HCT116 (cell line): Measurements from ENCODE around the gene IL1B. TPM values are rescaled to one million over a fixed set of nuclear protein-coding genes. Genes with fewer than 3 reads are reported as not detected.

Experiments
- ATAC-seq: fragments of 200-7000 bp; cut with Tn5 transposase; 2 replicates; pipeline ENCODE4 v1.9.1; 2020; ENCODE audit warnings: mild to moderate bottlenecking, moderate library complexity
- BruUV-seq: library from RNA; stranded (reverse); fragments of 400-500 nt; replicated peaks from 2 replicates; lab custom pipeline; 2021; lab: Mats Ljungman, UMichigan
- CTCF ChIA-PET: fragments of 300-600 bp; sonication (Branson Sonifier 250); formaldehyde crosslinking; loops from one replicate; lab custom pipeline; 2021; ENCODE audit warnings: antibody characterized with exemption; lab: Charles Lee
- POLR2A ChIA-PET: fragments of 300-600, 350-600 bp; sonication (Branson Sonifier 250); formaldehyde crosslinking; loops from one replicate; lab custom pipeline; 2021; ENCODE audit warnings: antibody characterized with exemption; lab: Charles Lee
- RAD21 ChIA-PET, 2 experiments: fragments of 300-600 bp; sonication (Branson Sonifier 250); formaldehyde crosslinking; loops; one replicate each; lab custom pipeline; 2023; ENCODE audit warnings: low total read pairs in 2 of 2; ENCODE audit not compliant: uncharacterized antibody in 2 of 2, unreplicated experiment in 2 of 2, low non-redundant PET in 1 of 2; lab: Charles Lee
- DNase-seq: peaks from one replicate; pipeline ENCODE4 v3.0.0-alpha.2; 2010; ENCODE audit warnings: low read depth, low spot score
- H2AFZ ChIP-seq: fragments of 200-600 bp; shearing (Covaris generic), sonication (generic); 2 replicates; pipeline ENCODE4 v1.6.1; 2017; ENCODE audit warnings: low read depth, mixed run types, mixed read lengths, antibody characterized with exemption, low read length; ENCODE audit not compliant: poor library complexity, severe bottlenecking
- H3K27ac ChIP-seq: 2 replicates; pipeline ENCODE4 v1.5.1; 2012; ENCODE audit warnings: low read depth, low read length
- H3K27me3 ChIP-seq: fragments of 200-600 bp; sonication (generic); 2 replicates; pipeline ENCODE4 v1.6.1; 2016; ENCODE audit warnings: mixed run types, low read length, mixed read lengths; ENCODE audit not compliant: insufficient read depth
- H3K36me3 ChIP-seq, 2 experiments: fragments of 200-500 bp in 1 of 2; fragments of 200-600 bp in 1 of 2; sonication (Bioruptor generic) in 1 of 2; sonication (generic) in 1 of 2; 2 replicates each; pipeline versions ENCODE4 v1.5.1 to v1.6.1; 2014 to 2016; ENCODE audit warnings: low read length in 2 of 2, inconsistent platforms in 1 of 2, mixed read lengths in 1 of 2, mixed run types in 1 of 2; ENCODE audit not compliant: insufficient read depth in 2 of 2, control insufficient read depth in 1 of 2
- H3K4me1 ChIP-seq, 2 experiments: fragments of 200-600 bp in 1 of 2; sonication (generic) in 1 of 2; 2 replicates each; pipeline versions ENCODE4 v1.5.1 to v1.6.1; 2012 to 2017; ENCODE audit warnings: low read length in 2 of 2, inconsistent platforms in 1 of 2, mild to moderate bottlenecking in 1 of 2, mixed read lengths in 1 of 2, mixed run types in 1 of 2, moderate library complexity in 1 of 2; ENCODE audit not compliant: insufficient read depth in 2 of 2, control insufficient read depth in 1 of 2
- H3K4me2 ChIP-seq: fragments of 200-600 bp; sonication (generic); 2 replicates; pipeline ENCODE4 v1.6.1; 2017; ENCODE audit warnings: mixed run types, low read length, mixed read lengths
- H3K4me3 ChIP-seq, 2 experiments: fragments of 200-600 bp in 1 of 2; sonication (generic) in 1 of 2; replicated peaks in 1 of 2; 2 replicates each; pipeline ENCODE4 v1.5.1; 2011 to 2016; ENCODE audit warnings: low read length in 2 of 2, control low read depth in 1 of 2, low read depth in 1 of 2, mild to moderate bottlenecking in 1 of 2, mixed read lengths in 1 of 2, mixed run types in 1 of 2
- H3K79me2 ChIP-seq: fragments of 200-600 bp; sonication (generic); 2 replicates; pipeline ENCODE4 v1.6.1; 2017; ENCODE audit warnings: mild to moderate bottlenecking, mixed run types, low read length, moderate library complexity, mixed read lengths; ENCODE audit not compliant: insufficient read depth
- H3K9ac ChIP-seq: fragments of 200-600 bp; sonication (generic); 2 replicates; pipeline ENCODE4 v1.6.1; 2016; ENCODE audit warnings: low read length, mixed read lengths
- H3K9me2 ChIP-seq: fragments of 200-600 bp; sonication (generic), shearing (Covaris generic); 2 replicates; pipeline ENCODE4 v1.6.1; 2017; ENCODE audit warnings: mixed run types, mild to moderate bottlenecking, moderate library complexity; ENCODE audit not compliant: insufficient read depth
- H3K9me3 ChIP-seq, 2 experiments: fragments of 200-500 bp in 1 of 2; fragments of 200-600 bp in 1 of 2; sonication (Bioruptor generic) in 1 of 2; sonication (generic) in 1 of 2; 2 replicates each; pipeline ENCODE4 v1.6.1; 2014 to 2017; ENCODE audit warnings: low read length in 2 of 2, mixed read lengths in 2 of 2, inconsistent platforms in 1 of 2, low read depth in 1 of 2, mild to moderate bottlenecking in 1 of 2, mixed run types in 1 of 2, moderate library complexity in 1 of 2; ENCODE audit not compliant: control insufficient read depth in 1 of 2, insufficient read depth in 1 of 2
- H4K20me1 ChIP-seq: fragments of 200-600 bp; sonication (generic), shearing (Covaris generic); 2 replicates; pipeline ENCODE4 v1.6.1; 2017; ENCODE audit warnings: mixed run types, mild to moderate bottlenecking, moderate library complexity; ENCODE audit not compliant: insufficient read depth
- CEBPB ChIP-seq: IDR thresholded peaks from 2 replicates; pipeline ENCODE4 v1.6.1; 2012; ENCODE audit warnings: low read depth
- EGR1 ChIP-seq: IDR thresholded peaks from 2 replicates; pipeline ENCODE4 v1.6.1; 2012; ENCODE audit warnings: low read depth
- ELF1 ChIP-seq: IDR thresholded peaks from 2 replicates; pipeline ENCODE4 v1.6.1; 2012; ENCODE audit warnings: low read depth, borderline replicate concordance
- EZH2 ChIP-seq: fragments of 200-600 bp; sonication (generic); IDR thresholded peaks from 2 replicates; pipeline ENCODE4 v1.6.1; 2017; ENCODE audit warnings: antibody characterized with exemption, mixed run types
- EZH2phosphoT487 ChIP-seq: fragments of 200-600 bp; IDR thresholded peaks from 2 replicates; pipeline ENCODE4 v1.6.1; 2018; ENCODE audit warnings: antibody characterized with exemption, borderline replicate concordance
- FOSL1 ChIP-seq: IDR thresholded peaks from 2 replicates; pipeline ENCODE4 v1.6.1; 2012; ENCODE audit warnings: low read depth
- JUND ChIP-seq: IDR thresholded peaks from 2 replicates; pipeline ENCODE4 v1.6.1; 2012
- MAX ChIP-seq: IDR thresholded peaks from 2 replicates; pipeline ENCODE4 v1.6.1; 2012
- RAD21 ChIP-seq: IDR thresholded peaks from 2 replicates; pipeline ENCODE4 v1.6.1; 2012; ENCODE audit warnings: low read depth, mild to moderate bottlenecking
- SRF ChIP-seq: IDR thresholded peaks from 2 replicates; pipeline ENCODE4 v1.6.1; 2012; ENCODE audit warnings: low read depth
- YY1 ChIP-seq: IDR thresholded peaks from 2 replicates; pipeline ENCODE4 v1.6.1; 2011; ENCODE audit warnings: low read length, low read depth, moderate library complexity, mild to moderate bottlenecking; ENCODE audit not compliant: insufficient replicate concordance; ENCODE audit errors: extremely low read depth
- ZFX ChIP-seq: fragments of 450-650 bp; IDR thresholded peaks from 2 replicates; pipeline ENCODE4 v1.6.1; 2017
- ZNF274 ChIP-seq: fragments of 200-500 bp; sonication (Bioruptor generic); IDR thresholded peaks from 2 replicates; pipeline ENCODE4 v1.6.1; 2014; ENCODE audit warnings: mild to moderate bottlenecking, low read depth, low read length, inconsistent platforms
- intact Hi-C: fragments of 100-400 bp; cut with micrococcal nuclease; formaldehyde crosslinking; loops from 2 replicates; pipeline ENCODE4 v1.10.0; 2022
- total RNA-seq: library from RNA; stranded (reverse); gene quantifications from one replicate; pipeline ENCODE4 v1.2.1, GENCODE V29; 2021; ENCODE audit not compliant: unreplicated experiment
- TF ChIP-seq, protein P1 (sequence below): IDR thresholded peaks from 2 replicates; pipeline ENCODE4 v1.6.1; 2012
- TF ChIP-seq, protein P2 (sequence below): IDR thresholded peaks from 2 replicates; pipeline ENCODE4 v1.6.1; 2012; ENCODE audit warnings: low read depth
- TF ChIP-seq, protein P3 (sequence below): IDR thresholded peaks from 2 replicates; pipeline ENCODE4 v1.6.1; 2011; ENCODE audit warnings: mild to moderate bottlenecking, low read length, moderate library complexity; ENCODE audit not compliant: insufficient replicate concordance; ENCODE audit errors: extremely low read depth

IL1B gene
- total RNA-seq, 1 experiment from 2014 or later = not detected

- CTCF ChIA-PET = no interaction called here
- TF ChIP-seq MAX (no peak), EZH2 (no peak), ZNF274 (no peak), SRF (no peak), YY1 (no peak), JUND (no peak), FOSL1 (no peak), EZH2phosphoT487 (no peak), RAD21 (no peak), ELF1 (no peak), EGR1 (no peak), ZFX (no peak), CEBPB (no peak)
- TF ChIP-seq, protein P1, sequence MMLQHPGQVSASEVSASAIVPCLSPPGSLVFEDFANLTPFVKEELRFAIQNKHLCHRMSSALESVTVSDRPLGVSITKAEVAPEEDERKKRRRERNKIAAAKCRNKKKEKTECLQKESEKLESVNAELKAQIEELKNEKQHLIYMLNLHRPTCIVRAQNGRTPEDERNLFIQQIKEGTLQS = no peak
- TF ChIP-seq, protein P2, sequence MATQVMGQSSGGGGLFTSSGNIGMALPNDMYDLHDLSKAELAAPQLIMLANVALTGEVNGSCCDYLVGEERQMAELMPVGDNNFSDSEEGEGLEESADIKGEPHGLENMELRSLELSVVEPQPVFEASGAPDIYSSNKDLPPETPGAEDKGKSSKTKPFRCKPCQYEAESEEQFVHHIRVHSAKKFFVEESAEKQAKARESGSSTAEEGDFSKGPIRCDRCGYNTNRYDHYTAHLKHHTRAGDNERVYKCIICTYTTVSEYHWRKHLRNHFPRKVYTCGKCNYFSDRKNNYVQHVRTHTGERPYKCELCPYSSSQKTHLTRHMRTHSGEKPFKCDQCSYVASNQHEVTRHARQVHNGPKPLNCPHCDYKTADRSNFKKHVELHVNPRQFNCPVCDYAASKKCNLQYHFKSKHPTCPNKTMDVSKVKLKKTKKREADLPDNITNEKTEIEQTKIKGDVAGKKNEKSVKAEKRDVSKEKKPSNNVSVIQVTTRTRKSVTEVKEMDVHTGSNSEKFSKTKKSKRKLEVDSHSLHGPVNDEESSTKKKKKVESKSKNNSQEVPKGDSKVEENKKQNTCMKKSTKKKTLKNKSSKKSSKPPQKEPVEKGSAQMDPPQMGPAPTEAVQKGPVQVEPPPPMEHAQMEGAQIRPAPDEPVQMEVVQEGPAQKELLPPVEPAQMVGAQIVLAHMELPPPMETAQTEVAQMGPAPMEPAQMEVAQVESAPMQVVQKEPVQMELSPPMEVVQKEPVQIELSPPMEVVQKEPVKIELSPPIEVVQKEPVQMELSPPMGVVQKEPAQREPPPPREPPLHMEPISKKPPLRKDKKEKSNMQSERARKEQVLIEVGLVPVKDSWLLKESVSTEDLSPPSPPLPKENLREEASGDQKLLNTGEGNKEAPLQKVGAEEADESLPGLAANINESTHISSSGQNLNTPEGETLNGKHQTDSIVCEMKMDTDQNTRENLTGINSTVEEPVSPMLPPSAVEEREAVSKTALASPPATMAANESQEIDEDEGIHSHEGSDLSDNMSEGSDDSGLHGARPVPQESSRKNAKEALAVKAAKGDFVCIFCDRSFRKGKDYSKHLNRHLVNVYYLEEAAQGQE = no peak
- TF ChIP-seq, protein P3, sequence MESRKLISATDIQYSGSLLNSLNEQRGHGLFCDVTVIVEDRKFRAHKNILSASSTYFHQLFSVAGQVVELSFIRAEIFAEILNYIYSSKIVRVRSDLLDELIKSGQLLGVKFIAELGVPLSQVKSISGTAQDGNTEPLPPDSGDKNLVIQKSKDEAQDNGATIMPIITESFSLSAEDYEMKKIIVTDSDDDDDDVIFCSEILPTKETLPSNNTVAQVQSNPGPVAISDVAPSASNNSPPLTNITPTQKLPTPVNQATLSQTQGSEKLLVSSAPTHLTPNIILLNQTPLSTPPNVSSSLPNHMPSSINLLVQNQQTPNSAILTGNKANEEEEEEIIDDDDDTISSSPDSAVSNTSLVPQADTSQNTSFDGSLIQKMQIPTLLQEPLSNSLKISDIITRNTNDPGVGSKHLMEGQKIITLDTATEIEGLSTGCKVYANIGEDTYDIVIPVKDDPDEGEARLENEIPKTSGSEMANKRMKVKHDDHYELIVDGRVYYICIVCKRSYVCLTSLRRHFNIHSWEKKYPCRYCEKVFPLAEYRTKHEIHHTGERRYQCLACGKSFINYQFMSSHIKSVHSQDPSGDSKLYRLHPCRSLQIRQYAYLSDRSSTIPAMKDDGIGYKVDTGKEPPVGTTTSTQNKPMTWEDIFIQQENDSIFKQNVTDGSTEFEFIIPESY = no peak
- H3K27ac ChIP-seq = no peak overlapping the region
- H3K27me3 ChIP-seq = no peaks in the 10 kb centered on the region; the same call in 1 of the 2 replicates
- BruUV-seq = no TSS peak
- no peak overlapping the region for H3K9ac ChIP-seq
- no peaks in the 10 kb centered on the region for H3K36me3 ChIP-seq
- H3K9me3 ChIP-seq = no peaks in the 10 kb centered on the region
- H3K4me3 ChIP-seq = no peak overlapping the region
- H3K9me2 ChIP-seq = no peaks in the 10 kb centered on the region
- no peaks in the 10 kb centered on the region for H3K79me2 ChIP-seq
- POLR2A ChIA-PET = no interaction called here
- RAD21 ChIA-PET = no interaction called here
- no peak for ATAC-seq
- intact Hi-C loops = no loop called here
- no peaks in the 10 kb centered on the region for H4K20me1 ChIP-seq
- DNase-seq = no peak
- peaks cover 28 to 37% of the 10 kb centered on the region in 2 experiments for H3K4me1 ChIP-seq
- H3K4me2 ChIP-seq = no peak overlapping the region
- H2AFZ ChIP-seq = no peak overlapping the region
Observed at GRCh38 chr2:112870841-112871835, 34.6 kb upstream of the IL1B start.
